Keratinocyte (primary cell): ENCODE measurements around the gene CCL8. TPM values are rescaled to one million over a fixed set of nuclear protein-coding genes. Genes with fewer than 3 reads are reported as not detected.

Experiments used
- DNase-seq: peaks from one replicate; pipeline ENCODE4 v3.0.0-alpha.2; 2011; ENCODE audit warnings: low read depth, missing footprints, low spot score
- FAIRE-seq: peaks from 2 replicates; lab custom pipeline; 2011; peaks lifted over from hg19 to GRCh38; lab: Jason Lieb, UNC
- H2AFZ ChIP-seq: 2 replicates; pipeline ENCODE4 v1.6.0; 2012; ENCODE audit warnings: low read length, control low read depth, inconsistent platforms; ENCODE audit not compliant: control insufficient read depth
- H3K27ac ChIP-seq: 2 replicates; pipeline ENCODE4 v1.5.1; 2011; ENCODE audit warnings: low read length; ENCODE audit not compliant: control insufficient read depth, insufficient read depth
- H3K27me3 ChIP-seq: 3 replicates; pipeline ENCODE4 v1.6.0; 2011; ENCODE audit warnings: low read length; ENCODE audit not compliant: control insufficient read depth, insufficient read depth; ENCODE audit errors: extremely low read depth
- H3K36me3 ChIP-seq, 2 experiments: 2 replicates in 1 of 2; 3 replicates in 1 of 2; pipeline ENCODE4 v1.5.1; 2011; ENCODE audit warnings: low read length in 2 of 2, mild to moderate bottlenecking in 1 of 2; ENCODE audit not compliant: control insufficient read depth in 2 of 2, insufficient read depth in 2 of 2; ENCODE audit errors: extremely low read depth in 1 of 2
- H3K4me1 ChIP-seq: 3 replicates; pipeline ENCODE4 v1.5.1; 2011; ENCODE audit warnings: low read length; ENCODE audit not compliant: control insufficient read depth, insufficient read depth; ENCODE audit errors: extremely low read depth
- H3K4me2 ChIP-seq: 3 replicates; pipeline ENCODE4 v1.6.0; 2011; ENCODE audit warnings: low read depth, low read length; ENCODE audit not compliant: control insufficient read depth, insufficient read depth; ENCODE audit errors: extremely low read depth
- H3K4me3 ChIP-seq, 3 experiments: fragments of 200-600 bp in 1 of 3; sonication (generic) in 1 of 3; 2 replicates in 2 of 3; 3 replicates in 1 of 3; pipeline ENCODE4 v1.5.1; 2011 to 2016; ENCODE audit warnings: low read length in 3 of 3, mild to moderate bottlenecking in 3 of 3, control low read depth in 2 of 3, inconsistent platforms in 1 of 3, low read depth in 1 of 3, mixed read lengths in 1 of 3, mixed run types in 1 of 3, moderate library complexity in 1 of 3; ENCODE audit not compliant: control insufficient read depth in 2 of 3, insufficient read depth in 2 of 3; ENCODE audit errors: extremely low read depth in 1 of 3
- H3K79me2 ChIP-seq: 2 replicates; pipeline ENCODE4 v1.6.0; 2012; ENCODE audit warnings: low read length; ENCODE audit not compliant: control insufficient read depth, insufficient read depth
- H3K9ac ChIP-seq: 3 replicates; pipeline ENCODE4 v1.6.0; 2011; ENCODE audit warnings: low read length; ENCODE audit not compliant: control insufficient read depth, insufficient read depth; ENCODE audit errors: extremely low read depth
- H3K9me1 ChIP-seq: 3 replicates; pipeline ENCODE4 v1.6.0; 2011; ENCODE audit warnings: low read length; ENCODE audit not compliant: control insufficient read depth, insufficient read depth; ENCODE audit errors: extremely low read depth
- H3K9me3 ChIP-seq: 2 replicates; pipeline ENCODE4 v1.5.1; 2012; ENCODE audit warnings: low read depth, low read length; ENCODE audit not compliant: control insufficient read depth
- H4K20me1 ChIP-seq: 3 replicates; pipeline ENCODE4 v1.6.0; 2011; ENCODE audit warnings: low read length; ENCODE audit not compliant: control insufficient read depth, insufficient read depth; ENCODE audit errors: extremely low read depth
- CTCF ChIP-seq, 3 experiments: IDR thresholded peaks in 1 of 3; conservative IDR thresholded peaks in 1 of 3; optimal IDR thresholded peaks in 1 of 3; 2 replicates in 2 of 3; 3 replicates in 1 of 3; pipeline versions ENCODE3 to v1.5.1; 2011; ENCODE audit warnings: low read length in 3 of 3, mild to moderate bottlenecking in 3 of 3, moderate library complexity in 2 of 3, control low read depth in 1 of 3, inconsistent platforms in 1 of 3; ENCODE audit not compliant: insufficient read depth in 2 of 3; ENCODE audit errors: extremely low read depth in 1 of 3
- EZH2 ChIP-seq: IDR thresholded peaks from one replicate; pipeline ENCODE4 v1.6.1; 2012; ENCODE audit warnings: inconsistent platforms, mild to moderate bottlenecking, low read length, moderate library complexity
- dilution Hi-C: fragments of 300-500 bp; cut with MboI; formaldehyde crosslinking; loops from one replicate; pipeline ENCODE4 v1.7.0; 2020; ENCODE audit warnings: low sequenced_read_pairs; ENCODE audit not compliant: extremely low pct_ligation_motif_present
- polyA plus RNA-seq, 5 experiments: library from polyadenylated mRNA; depleted of rRNA in 3 of 5; stranded (reverse) in 3 of 5; stranded (forward) in 1 of 5; unstranded in 1 of 5; fragments of >200 nt; gene quantifications; 1 replicate in 1 of 5; 2 replicates in 3 of 5; 3 replicates in 1 of 5; pipeline versions ENCODE4 v1.2.1 to v1.2.3, GENCODE V29; 2011 to 2012; ENCODE audit warnings: missing spikeins in 2 of 5, low read depth in 1 of 5, low replicate concordance in 1 of 5

CCL8 gene
- polyA plus RNA-seq, 1 donor (not counting 4 experiments of a cell fraction or from before 2014, with no cell fraction given) = not detected

- no peaks in the 10 kb centered on the region for H3K4me1 ChIP-seq
- H3K27me3 ChIP-seq = no peaks in the 10 kb centered on the region
- H3K9ac ChIP-seq = no peak overlapping the region
- H3K4me3 ChIP-seq = no peak overlapping the region
- no peak overlapping the region for H3K4me2 ChIP-seq
- no peaks in the 10 kb centered on the region for H3K79me2 ChIP-seq
- DNase-seq (no peak), FAIRE-seq (no peak)
- TF ChIP-seq CTCF (optimal IDR thresholded peaks at IDR 0.05 in 1 of 3, IDR thresholded peaks at IDR 0.05 in 1 of 3, conservative IDR thresholded peaks at IDR 0.05 in 1 of 3; ENCODE audit: extremely low read depth in 1 of 3, insufficient read depth in 2 of 3, low read length in 3 of 3) (no peak), EZH2 (no peak)
- H3K9me1 ChIP-seq = no peaks in the 10 kb centered on the region
- H3K9me3 ChIP-seq = no peaks in the 10 kb centered on the region
- no peaks in the 10 kb centered on the region for H4K20me1 ChIP-seq
- H2AFZ ChIP-seq = no peak overlapping the region
- H3K27ac ChIP-seq = no peak overlapping the region
- H3K36me3 ChIP-seq = no peaks in the 10 kb centered on the region
- dilution Hi-C loops = loop anchor here (25.0 kb wide), 1 partner anchor 153 kb away; no protein-coding TSS in a partner anchor
Measured at GRCh38 chr17:34365340-34365739, 46.1 kb downstream of the CCL8 start.

- H3K27ac ChIP-seq = no peak overlapping the region
- H3K4me3 ChIP-seq = no peak overlapping the region
- H4K20me1 ChIP-seq = no peaks in the 10 kb centered on the region
- H3K36me3 ChIP-seq = no peaks in the 10 kb centered on the region
- no peak for FAIRE-seq
- no peak overlapping the region for H3K4me2 ChIP-seq
- H3K9me1 ChIP-seq = no peaks in the 10 kb centered on the region
- no peaks in the 10 kb centered on the region for H3K79me2 ChIP-seq
- no peak for DNase-seq
- no peaks in the 10 kb centered on the region for H3K4me1 ChIP-seq
- H2AFZ ChIP-seq = no peak overlapping the region
- no peaks in the 10 kb centered on the region for H3K9me3 ChIP-seq
- no peak overlapping the region for H3K9ac ChIP-seq
- dilution Hi-C loops = loop anchor here (25.0 kb wide), 1 partner anchor 154 kb away; no protein-coding TSS in a partner anchor
- no peak for TF ChIP-seq CTCF (optimal IDR thresholded peaks at IDR 0.05 in 1 of 3, IDR thresholded peaks at IDR 0.05 in 1 of 3, conservative IDR thresholded peaks at IDR 0.05 in 1 of 3; ENCODE audit: extremely low read depth in 1 of 3, insufficient read depth in 2 of 3, low read length in 3 of 3)
- TF ChIP-seq EZH2 = no peak
- no peaks in the 10 kb centered on the region for H3K27me3 ChIP-seq
Measured at GRCh38 chr17:34366010-34366409, 46.8 kb downstream of the CCL8 start.
